ENCODE data around the gene ERGIC1. TPM values are rescaled to one million over a fixed set of nuclear protein-coding genes. Genes with fewer than 3 reads are reported as not detected.

ERGIC1 gene
- total RNA-seq, 1 experiment from 2014 or later: 77.0 TPM

- Mint-ChIP-seq H3K4me1 (peaks cover 36 to 37% of the 10 kb centered on the region in 2 experiments), H3K36me3 (ENCODE audit: insufficient read depth in 1 of 3, low read depth in 3 of 3) (peaks cover under 1 to 8% (median 2%) of the 10 kb centered on the region in 3 experiments; a peak in 2 of 7 replicates), H3K4me3 (no peak overlapping the region), H3K9me3 (peaks cover 4 to 5% of the 10 kb centered on the region in 2 experiments; a peak in 3 of 5 replicates), H3K27me3 (ENCODE audit: low read depth) (peaks cover 4% of the 10 kb centered on the region), H3K27ac (no peak overlapping the region; a peak in 1 of 7 replicates)
- H3K27ac ChIP-seq (ENCODE audit: insufficient read length, low read depth, low read length): no peak overlapping the region
- H2BK5ac ChIP-seq (ENCODE audit: insufficient read length, low read length): no peak overlapping the region
- no peak overlapping the region for H2BK12ac ChIP-seq (ENCODE audit: insufficient read length, low read depth, low read length)
- no peak overlapping the region for H2AK5ac ChIP-seq (ENCODE audit: insufficient read length, low read length)
- H3K4me2 ChIP-seq (ENCODE audit: insufficient read depth, insufficient read length, low read length): no peak overlapping the region
- no peaks in the 10 kb centered on the region for H3K23me2 ChIP-seq (ENCODE audit: insufficient read length, low read depth, low read length, poor library complexity, severe bottlenecking)
- no peak overlapping the region for H3K14ac ChIP-seq (ENCODE audit: insufficient read depth, low read length)
- no peak overlapping the region for H3K18ac ChIP-seq (ENCODE audit: insufficient read length, low read depth, low read length)
- H3K56ac ChIP-seq (ENCODE audit: insufficient read length, low read depth, low read length): no peak overlapping the region
- H3K9ac ChIP-seq (ENCODE audit: extremely low read depth, insufficient read length, low read length): no peak overlapping the region
- H3K4me1 ChIP-seq (ENCODE audit: insufficient read depth, low read length): peaks cover 5% of the 10 kb centered on the region; the same call in 1 of the 2 replicates
- H3K27me3 ChIP-seq (ENCODE audit: insufficient read depth, low read length): no peaks in the 10 kb centered on the region
- no peak overlapping the region for H2BK15ac ChIP-seq (ENCODE audit: low read depth, low read length)
- H3K9me3 ChIP-seq (ENCODE audit: control insufficient read depth, low read depth, low read length): no peaks in the 10 kb centered on the region
- no peak overlapping the region for H2AFZ ChIP-seq (ENCODE audit: low read length)
- no peak overlapping the region for H3K23ac ChIP-seq (ENCODE audit: insufficient read length, low read depth, low read length)
- no peak for TF ChIP-seq CTCF (conservative IDR thresholded peaks at IDR 0.05)
- H3K79me1 ChIP-seq (ENCODE audit: insufficient read depth, low read depth, low read length, poor library complexity, severe bottlenecking): no peaks in the 10 kb centered on the region
- H3K4ac ChIP-seq (ENCODE audit: low read depth, low read length): no peak overlapping the region
- no peak overlapping the region for H4K8ac ChIP-seq (replicated peaks; ENCODE audit: insufficient read length, low read depth, low read length)
- no peak overlapping the region for H4K5ac ChIP-seq (ENCODE audit: insufficient read length, low read depth, low read length)
- no peak overlapping the region for H4K91ac ChIP-seq (ENCODE audit: insufficient read length, low read depth, low read length)
- WGBS (ENCODE audit: extremely low coverage, insufficient read length, low lambda C conversion rate): no CpG with 5 or more reads among the region's 14 CpGs
- no peak for DNase-seq
- peaks cover 7% of the 10 kb centered on the region; the same call in 1 of the 2 replicates for H3K79me2 ChIP-seq (ENCODE audit: insufficient read depth, low read length)
- H2BK120ac ChIP-seq (ENCODE audit: low read depth, low read length, poor library complexity, severe bottlenecking): no peak overlapping the region
- no peaks in the 10 kb centered on the region for H4K20me1 ChIP-seq (ENCODE audit: control insufficient read depth, insufficient read depth, insufficient read length)
- H2BK20ac ChIP-seq (ENCODE audit: low read depth, low read length, poor library complexity, severe bottlenecking): no peak overlapping the region
- H3T11ph ChIP-seq (ENCODE audit: low read length): no peak overlapping the region
Observed at GRCh38 chr5:172830876-172831662, 3.0 kb upstream of the ERGIC1 start.

All from H9 (cell line).